ENCODE data around the gene EIF5A. TPM values are rescaled to one million over a fixed set of nuclear protein-coding genes. Genes with fewer than 3 reads are reported as not detected.
A peak's percentile ranks its signal among the peaks of the same experiment; 100 is the strongest.

The EIF5A gene
- total and polyA plus RNA-seq, 2 experiments from 2014 or later = 267 to 693 TPM

DNA sequence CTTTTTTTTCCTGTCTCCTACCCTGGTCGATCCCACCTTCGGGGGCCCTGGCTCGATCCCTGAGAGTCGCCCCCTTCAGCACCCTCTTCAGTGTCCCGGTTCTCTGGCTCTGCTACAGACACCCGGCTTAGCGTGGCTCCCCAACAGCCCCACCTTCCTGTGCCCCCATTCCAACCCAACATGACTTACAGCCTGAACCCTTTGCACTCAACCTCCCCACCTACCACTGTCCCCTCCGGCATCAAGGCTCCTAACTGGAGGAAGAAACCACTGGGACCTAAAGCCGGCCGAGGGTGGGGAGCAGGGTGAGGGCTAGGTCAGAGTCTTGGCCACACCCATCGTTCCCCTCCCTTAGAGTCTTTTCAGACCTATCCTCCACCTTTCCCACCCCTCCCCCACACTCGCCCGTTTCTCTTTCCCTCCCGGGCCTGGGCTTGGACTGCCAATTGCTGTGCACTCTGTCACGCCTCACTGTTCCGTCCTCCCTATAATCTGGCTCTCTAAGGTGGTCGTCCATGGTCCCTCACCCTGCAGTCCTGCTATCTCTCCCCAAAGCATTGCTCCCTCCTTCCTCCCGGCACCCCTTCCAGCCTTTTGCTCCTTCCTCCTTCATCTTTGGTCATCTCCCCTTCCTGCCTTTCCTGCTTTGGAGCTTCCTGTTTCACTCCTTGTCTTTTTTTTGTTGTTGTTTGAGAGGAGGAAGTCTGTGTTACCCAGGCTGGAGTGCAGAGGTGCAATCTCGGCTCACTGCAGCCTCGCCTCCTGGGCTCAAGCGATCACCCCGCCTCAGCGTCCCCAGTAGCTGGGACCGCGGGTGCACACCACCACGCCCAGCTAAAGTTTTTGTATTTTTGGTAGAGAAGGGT is 44.3 kb upstream of the EIF5A start:
- Histone ChIP-seq H3K4me3 (peak overlapping the region; percentile 46), H3K9me2 (replicated peaks; ENCODE audit: insufficient read depth) (no peaks in the 10 kb centered on the region), H2AFZ (peak overlapping the region; percentile 67), H3K36me3 (replicated peaks; ENCODE audit: insufficient read depth, low read depth) (no peaks in the 10 kb centered on the region), H3K27ac (peak overlapping the region; percentile 98), H4K20me1 (ENCODE audit: insufficient read depth, poor library complexity, severe bottlenecking) (no peaks in the 10 kb centered on the region), H3K27me3 (peaks cover 5% of the 10 kb centered on the region), H3K79me2 (peaks cover 29% of the 10 kb centered on the region), H3K4me2 (peak overlapping the region; percentile 85), H3K4me1 (ENCODE audit: insufficient read depth) (peaks cover 27% of the 10 kb centered on the region), H3K9me3 (ENCODE audit: low read depth) (no peaks in the 10 kb centered on the region)
- WGBS (ENCODE audit: low lambda C conversion rate, missing lambda C conversion rate) = 12% methylated on average over 23 of the region's 26 CpGs
- DNase-seq (ENCODE audit: low spot score) = peak; percentile 88
- TF ChIP-seq EZH2phosphoT487 (IDR thresholded peaks at IDR 0.05; ENCODE audit: low read depth, severe bottlenecking, unreplicated experiment) (no peak), EZH2 (IDR thresholded peaks at IDR 0.05; ENCODE audit: borderline replicate concordance) (no peak)
- TF ChIP-seq, protein P1, sequence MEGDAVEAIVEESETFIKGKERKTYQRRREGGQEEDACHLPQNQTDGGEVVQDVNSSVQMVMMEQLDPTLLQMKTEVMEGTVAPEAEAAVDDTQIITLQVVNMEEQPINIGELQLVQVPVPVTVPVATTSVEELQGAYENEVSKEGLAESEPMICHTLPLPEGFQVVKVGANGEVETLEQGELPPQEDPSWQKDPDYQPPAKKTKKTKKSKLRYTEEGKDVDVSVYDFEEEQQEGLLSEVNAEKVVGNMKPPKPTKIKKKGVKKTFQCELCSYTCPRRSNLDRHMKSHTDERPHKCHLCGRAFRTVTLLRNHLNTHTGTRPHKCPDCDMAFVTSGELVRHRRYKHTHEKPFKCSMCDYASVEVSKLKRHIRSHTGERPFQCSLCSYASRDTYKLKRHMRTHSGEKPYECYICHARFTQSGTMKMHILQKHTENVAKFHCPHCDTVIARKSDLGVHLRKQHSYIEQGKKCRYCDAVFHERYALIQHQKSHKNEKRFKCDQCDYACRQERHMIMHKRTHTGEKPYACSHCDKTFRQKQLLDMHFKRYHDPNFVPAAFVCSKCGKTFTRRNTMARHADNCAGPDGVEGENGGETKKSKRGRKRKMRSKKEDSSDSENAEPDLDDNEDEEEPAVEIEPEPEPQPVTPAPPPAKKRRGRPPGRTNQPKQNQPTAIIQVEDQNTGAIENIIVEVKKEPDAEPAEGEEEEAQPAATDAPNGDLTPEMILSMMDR (IDR thresholded peaks at IDR 0.05; ENCODE audit: poor library complexity) = no peak

DNA sequence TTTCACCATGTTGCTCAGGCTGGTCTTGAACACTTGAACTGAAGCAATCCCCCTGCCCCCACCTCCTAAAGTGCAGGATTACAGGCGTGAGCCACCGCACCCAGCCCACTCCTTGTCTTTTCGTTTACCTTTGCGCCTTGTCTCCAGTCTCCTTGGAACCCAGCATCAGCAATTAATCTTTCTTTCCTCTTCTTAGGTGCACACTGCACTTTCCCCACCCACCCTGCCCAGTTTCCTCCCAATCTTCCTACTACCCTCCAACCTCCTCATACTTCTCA is 43.7 kb upstream of the EIF5A start:
- Histone ChIP-seq H3K79me2 (peaks cover 29% of the 10 kb centered on the region), H3K27ac (peak overlapping the region; percentile 98), H3K36me3 (replicated peaks; ENCODE audit: insufficient read depth, low read depth) (no peaks in the 10 kb centered on the region), H4K20me1 (ENCODE audit: insufficient read depth, poor library complexity, severe bottlenecking) (no peaks in the 10 kb centered on the region), H3K4me1 (ENCODE audit: insufficient read depth) (peaks cover 27% of the 10 kb centered on the region), H3K9me2 (replicated peaks; ENCODE audit: insufficient read depth) (no peaks in the 10 kb centered on the region), H3K9me3 (ENCODE audit: low read depth) (no peaks in the 10 kb centered on the region), H2AFZ (no peak overlapping the region), H3K4me3 (peak overlapping the region; percentile 46), H3K27me3 (peaks cover 5% of the 10 kb centered on the region), H3K4me2 (peak overlapping the region; percentile 85)
- WGBS (ENCODE audit: low lambda C conversion rate, missing lambda C conversion rate) = 30% methylated on average over 4 of the region's 4 CpGs
- peak; percentile 37 for DNase-seq (ENCODE audit: low spot score)
- no peak for TF ChIP-seq EZH2 (IDR thresholded peaks at IDR 0.05; ENCODE audit: borderline replicate concordance)
- no peak for TF ChIP-seq EZH2phosphoT487 (IDR thresholded peaks at IDR 0.05; ENCODE audit: low read depth, severe bottlenecking, unreplicated experiment)
- TF ChIP-seq, protein P1 (IDR thresholded peaks at IDR 0.05; ENCODE audit: poor library complexity) = no peak

DNA sequence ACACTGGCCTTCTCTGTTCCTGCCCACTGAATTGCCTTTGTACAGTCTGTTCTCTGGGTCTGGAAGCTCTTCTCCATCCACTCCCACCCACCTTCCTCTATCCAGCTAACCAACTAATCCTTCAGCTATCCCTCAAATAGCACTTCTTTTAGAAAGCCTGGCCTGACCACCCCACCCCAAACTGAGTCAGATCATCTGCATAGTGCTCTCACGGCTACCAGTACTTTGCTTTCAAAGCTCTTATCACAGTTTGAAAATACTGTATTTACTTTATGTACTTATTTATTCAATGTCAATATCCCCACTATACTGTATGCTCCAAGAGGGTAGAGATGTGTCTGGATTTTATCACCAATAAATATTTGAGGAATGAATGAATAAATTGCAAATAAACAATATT is 40.6 kb upstream of the EIF5A start:
- Histone ChIP-seq H3K4me1 (ENCODE audit: insufficient read depth) (peaks cover 12% of the 10 kb centered on the region), H3K9me3 (ENCODE audit: low read depth) (no peaks in the 10 kb centered on the region), H3K36me3 (replicated peaks; ENCODE audit: insufficient read depth, low read depth) (no peaks in the 10 kb centered on the region), H3K27me3 (peaks cover 3% of the 10 kb centered on the region), H2AFZ (no peak overlapping the region), H3K27ac (no peak overlapping the region), H3K4me2 (no peak overlapping the region), H4K20me1 (ENCODE audit: insufficient read depth, poor library complexity, severe bottlenecking) (no peaks in the 10 kb centered on the region), H3K4me3 (no peak overlapping the region), H3K9me2 (replicated peaks; ENCODE audit: insufficient read depth) (no peaks in the 10 kb centered on the region), H3K79me2 (peaks cover 8% of the 10 kb centered on the region)
- 35% methylated on average over 1 of the region's 1 CpG for WGBS (ENCODE audit: low lambda C conversion rate, missing lambda C conversion rate)
- no peak for TF ChIP-seq EZH2 (IDR thresholded peaks at IDR 0.05; ENCODE audit: borderline replicate concordance)
- TF ChIP-seq, protein P1 (IDR thresholded peaks at IDR 0.05; ENCODE audit: poor library complexity) = no peak
- peak; percentile 18 for DNase-seq (ENCODE audit: low spot score)

All from hepatocyte (in vitro differentiated cells).